ENCODE data around the gene TIMM50.

DNA sequence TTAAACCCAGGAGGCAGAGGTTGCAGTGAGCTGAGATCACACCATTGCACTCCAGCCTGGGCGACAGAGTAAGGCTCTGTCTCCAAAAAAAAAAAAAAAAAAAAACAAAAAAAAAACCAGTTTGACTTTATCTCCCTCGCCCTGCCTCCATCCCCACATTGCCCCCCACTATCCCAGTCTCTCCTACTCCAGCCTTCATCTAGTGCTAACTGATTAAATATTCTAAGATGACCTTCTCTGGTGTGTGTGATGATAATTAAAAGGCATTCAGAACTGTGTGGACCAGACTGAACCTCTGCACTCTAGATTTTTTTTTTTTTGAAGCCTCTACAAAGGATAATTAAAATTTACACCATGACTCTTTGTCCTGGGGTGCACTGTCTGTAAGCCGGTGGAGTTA lies 12.2 kb downstream of the TIMM50 start:
- TF ChIP-seq, protein P1, sequence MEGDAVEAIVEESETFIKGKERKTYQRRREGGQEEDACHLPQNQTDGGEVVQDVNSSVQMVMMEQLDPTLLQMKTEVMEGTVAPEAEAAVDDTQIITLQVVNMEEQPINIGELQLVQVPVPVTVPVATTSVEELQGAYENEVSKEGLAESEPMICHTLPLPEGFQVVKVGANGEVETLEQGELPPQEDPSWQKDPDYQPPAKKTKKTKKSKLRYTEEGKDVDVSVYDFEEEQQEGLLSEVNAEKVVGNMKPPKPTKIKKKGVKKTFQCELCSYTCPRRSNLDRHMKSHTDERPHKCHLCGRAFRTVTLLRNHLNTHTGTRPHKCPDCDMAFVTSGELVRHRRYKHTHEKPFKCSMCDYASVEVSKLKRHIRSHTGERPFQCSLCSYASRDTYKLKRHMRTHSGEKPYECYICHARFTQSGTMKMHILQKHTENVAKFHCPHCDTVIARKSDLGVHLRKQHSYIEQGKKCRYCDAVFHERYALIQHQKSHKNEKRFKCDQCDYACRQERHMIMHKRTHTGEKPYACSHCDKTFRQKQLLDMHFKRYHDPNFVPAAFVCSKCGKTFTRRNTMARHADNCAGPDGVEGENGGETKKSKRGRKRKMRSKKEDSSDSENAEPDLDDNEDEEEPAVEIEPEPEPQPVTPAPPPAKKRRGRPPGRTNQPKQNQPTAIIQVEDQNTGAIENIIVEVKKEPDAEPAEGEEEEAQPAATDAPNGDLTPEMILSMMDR (conservative IDR thresholded peaks at IDR 0.05; ENCODE audit: low read depth, low read length), result no peak
- TF ChIP-seq EZH2 (IDR thresholded peaks at IDR 0.05; ENCODE audit: borderline replicate concordance, low read depth, low read length, poor library complexity, severe bottlenecking), result no peak

Measured in A673 (cell line).